Activated CD4-positive, alpha-beta T cell treated with anti-CD3 and anti-CD28 coated beads, Interleukin-2, amount 50 U/mL, for 4 hours (primary cell): Measurements from ENCODE around the gene CCDC157.

ENCODE experiments used
- DNase-seq, 2 experiments: peaks; one replicate each; pipeline ENCODE4 v3.0.0-alpha.2; 2020

Gene CCDC157

GRCh38 chr22:30356449-30357235 lies at the start of gene CCDC157, which contains the start of gene SF3A1:
Gene CCDC157, plus strand, starts transcription at chr22:30357007. Its CDS starts 8,994 bp downstream, at chr22:30366001.
Gene SF3A1, minus strand, starts transcription at chr22:30356894. Its CDS starts 102 bp downstream, at chr22:30356792.
- DNase-seq = peak; percentile 73 to 77

GRCh38 chr22:30307041-30307574 lies 49.7 kb upstream of the CCDC157 start:
- no peak for DNase-seq

GRCh38 chr22:30308093-30308492 lies 48.7 kb upstream of the CCDC157 start:
- no peak for DNase-seq

GRCh38 chr22:30308518-30309230 lies 48.1 kb upstream of the CCDC157 start:
- peak in 1 of 2 experiments; percentile 37 for DNase-seq

- DNase-seq = no peak
Observed at GRCh38 chr22:30309951-30310741, 46.7 kb upstream of the CCDC157 start.

- DNase-seq = no peak
Observed at GRCh38 chr22:30310881-30311771, 45.7 kb upstream of the CCDC157 start.

GRCh38 chr22:30312053-30312452 lies 44.8 kb upstream of the CCDC157 start:
- no peak for DNase-seq

GRCh38 chr22:30313527-30314363 lies 43.1 kb upstream of the CCDC157 start:
- DNase-seq = no peak

GRCh38 chr22:30314915-30315314 lies 41.9 kb upstream of the CCDC157 start:
- peak; percentile 28 to 45 for DNase-seq

- no peak for DNase-seq
Observed at GRCh38 chr22:30315962-30316576, 40.7 kb upstream of the CCDC157 start.

GRCh38 chr22:30317778-30318177 lies 39.0 kb upstream of the CCDC157 start:
- no peak for DNase-seq

- DNase-seq = no peak
Observed at GRCh38 chr22:30318799-30319419, 37.9 kb upstream of the CCDC157 start.

GRCh38 chr22:30320021-30320556 lies 36.7 kb upstream of the CCDC157 start:
- DNase-seq = no peak

- no peak for DNase-seq
Observed at GRCh38 chr22:30321461-30321860, 35.3 kb upstream of the CCDC157 start.

- DNase-seq = no peak
Observed at GRCh38 chr22:30323246-30323645, 33.6 kb upstream of the CCDC157 start.

GRCh38 chr22:30324014-30324730 lies 32.6 kb upstream of the CCDC157 start:
- no peak for DNase-seq

GRCh38 chr22:30325065-30325720 lies 31.6 kb upstream of the CCDC157 start:
- no peak for DNase-seq

GRCh38 chr22:30325724-30326254 lies 31.0 kb upstream of the CCDC157 start:
- no peak for DNase-seq
